NCI-H2107 (cell line): ENCODE data around the gene RNF220.
A peak's percentile ranks its signal among the peaks of the same experiment; 100 is the strongest.

Experiments used
- DNase-seq: peaks from one replicate; lab custom pipeline; 2025; lab: John Stamatoyannopoulos, UW

Gene RNF220

DNA sequence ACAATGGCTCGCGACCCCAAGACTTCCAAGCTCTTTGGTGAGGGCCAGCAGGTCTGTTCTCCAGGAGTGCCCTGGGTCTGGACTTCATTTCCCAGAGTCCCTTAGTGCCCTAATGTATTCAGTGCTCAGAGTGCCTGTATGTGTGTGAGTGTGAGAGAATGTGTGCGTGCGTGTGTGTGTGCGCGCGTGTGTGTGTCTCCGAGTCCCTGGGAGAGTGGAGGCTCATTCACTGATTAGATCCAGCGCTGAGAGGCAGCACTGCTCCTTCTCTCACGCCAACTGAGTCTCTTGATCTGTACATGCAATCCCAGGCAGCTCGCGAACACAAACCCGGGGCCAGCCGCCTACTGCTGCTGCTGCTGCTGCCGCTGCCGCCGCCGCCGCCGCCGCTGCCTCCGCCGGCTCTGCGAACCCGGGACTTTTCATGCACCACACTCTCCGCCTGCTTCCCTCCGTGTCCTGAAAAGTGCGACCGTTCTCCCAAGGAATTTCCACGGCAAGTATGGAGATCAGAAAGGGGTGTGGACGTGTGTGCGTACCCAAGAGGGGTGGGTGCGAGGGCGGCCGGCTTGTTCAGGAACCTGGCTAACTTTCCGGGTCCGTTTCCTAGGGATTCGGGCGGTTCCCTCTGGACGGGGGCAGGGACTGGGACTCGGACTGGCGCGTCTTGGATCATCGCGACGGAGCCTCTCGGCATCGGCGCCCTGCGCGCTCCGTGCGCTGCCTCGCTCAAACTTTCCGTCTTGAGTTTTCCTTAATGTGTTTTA is at the start of gene RNF220:
TSS of gene RNF220 (plus strand) at position 225 of the 767 bp plus-strand sequence.
- peak; percentile 60 for DNase-seq

DNA sequence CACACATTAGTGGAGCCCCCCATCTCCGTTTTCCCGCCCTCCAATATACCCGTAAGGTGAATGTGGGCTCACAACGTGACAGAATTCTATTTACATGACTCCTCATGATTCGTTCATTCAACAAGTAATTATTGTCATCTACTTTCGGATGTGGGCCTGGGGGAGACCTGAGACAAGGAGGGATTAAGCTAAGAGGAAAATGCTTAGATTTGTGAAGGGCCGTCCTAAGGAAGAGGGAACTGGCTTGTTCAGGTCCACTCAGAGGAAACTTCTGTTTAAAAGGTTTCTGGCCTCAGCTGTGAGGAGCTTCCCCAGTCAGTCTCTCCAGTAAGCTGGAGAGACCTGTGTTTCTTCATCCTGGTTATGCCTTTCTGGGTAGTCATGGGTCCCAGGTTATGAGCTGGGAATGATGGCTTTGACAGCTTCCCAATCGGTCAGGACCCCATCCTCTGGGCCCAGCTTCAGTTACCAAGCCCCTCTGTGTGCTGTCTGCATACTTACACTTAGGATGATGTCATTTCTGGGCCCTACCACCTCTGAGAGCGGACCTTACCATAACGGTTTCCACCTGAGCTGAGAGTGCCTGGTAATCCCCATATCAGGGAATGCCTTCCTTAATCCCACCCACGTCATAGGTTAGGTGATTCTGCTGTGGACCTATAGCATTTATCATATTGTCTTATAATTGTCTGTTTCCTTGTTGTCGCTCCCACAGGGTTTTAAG is 49.3 kb upstream of the RNF220 start:
- no peak for DNase-seq

DNA sequence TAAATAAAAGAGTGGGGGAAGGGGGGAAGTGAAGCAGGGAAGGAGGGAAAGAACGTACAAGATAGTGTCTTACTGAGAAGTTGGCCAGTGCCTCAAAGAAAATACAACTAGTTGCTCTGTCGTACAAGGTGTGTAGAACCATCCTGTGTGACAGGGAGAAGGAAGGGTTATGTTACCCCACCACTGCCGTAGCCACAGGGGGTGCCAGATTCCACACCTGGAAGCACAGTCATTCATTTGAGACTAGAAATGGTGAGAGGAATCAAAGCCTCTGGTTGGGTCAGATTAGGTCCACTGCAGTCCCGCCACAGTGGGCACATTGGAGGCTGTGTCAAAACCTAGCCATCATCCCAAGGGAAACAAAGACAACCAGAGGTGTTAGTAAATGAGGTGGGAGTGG is 47.3 kb upstream of the RNF220 start:
- DNase-seq = no peak

DNA sequence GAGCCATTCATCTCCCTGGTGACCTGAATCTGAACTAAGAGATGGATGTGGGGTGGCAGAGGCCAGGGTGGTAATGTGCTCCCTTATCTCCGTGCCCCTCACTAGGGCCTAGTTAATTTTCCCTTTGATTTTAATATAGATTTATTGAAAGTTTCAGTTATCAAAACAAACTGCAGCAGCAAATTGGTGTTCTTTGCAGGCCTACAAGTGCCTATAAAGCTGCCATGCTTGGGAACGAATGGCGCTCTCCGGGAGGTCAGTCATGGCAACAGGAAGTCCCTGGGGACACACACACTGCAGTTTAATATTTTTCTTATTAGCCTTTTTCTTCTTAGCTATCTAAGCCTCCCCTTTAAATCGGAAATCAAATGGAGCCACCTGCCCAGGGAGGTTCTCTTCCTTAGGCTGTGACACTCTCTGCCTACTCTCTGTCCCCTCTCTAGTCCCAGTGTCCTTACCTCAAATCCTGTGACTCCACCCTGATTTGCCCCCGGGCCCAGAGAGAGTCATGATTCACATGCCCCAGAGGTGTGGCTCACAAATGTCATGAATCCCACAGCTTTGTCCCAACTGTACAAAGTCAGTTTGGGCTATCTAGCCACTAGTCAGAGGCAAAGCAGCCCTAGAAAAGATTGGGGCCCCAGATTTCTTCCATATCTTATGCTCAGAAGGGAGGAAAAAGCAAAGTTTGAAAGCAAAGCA is 45.7 kb upstream of the RNF220 start:
- DNase-seq = no peak

DNA sequence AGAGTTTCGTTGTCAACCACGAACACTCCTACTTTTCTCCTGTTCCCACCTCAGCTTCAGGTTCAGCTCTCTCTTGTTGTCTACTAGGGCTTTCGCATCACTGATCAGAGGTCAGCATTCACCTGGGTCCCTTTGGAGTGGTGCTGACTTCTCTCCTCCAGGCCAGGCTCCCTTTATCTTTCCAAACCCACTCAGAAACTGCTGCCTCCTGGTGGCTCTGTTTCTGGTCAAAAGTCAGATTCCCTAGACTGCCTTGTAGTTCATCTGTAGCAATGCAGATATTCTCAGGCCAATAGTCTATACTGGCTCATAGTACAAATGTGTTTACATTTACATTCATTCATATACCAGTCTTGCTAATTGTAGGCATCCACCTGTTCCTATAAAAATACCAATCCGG is 43.6 kb upstream of the RNF220 start:
- DNase-seq = no peak

DNA sequence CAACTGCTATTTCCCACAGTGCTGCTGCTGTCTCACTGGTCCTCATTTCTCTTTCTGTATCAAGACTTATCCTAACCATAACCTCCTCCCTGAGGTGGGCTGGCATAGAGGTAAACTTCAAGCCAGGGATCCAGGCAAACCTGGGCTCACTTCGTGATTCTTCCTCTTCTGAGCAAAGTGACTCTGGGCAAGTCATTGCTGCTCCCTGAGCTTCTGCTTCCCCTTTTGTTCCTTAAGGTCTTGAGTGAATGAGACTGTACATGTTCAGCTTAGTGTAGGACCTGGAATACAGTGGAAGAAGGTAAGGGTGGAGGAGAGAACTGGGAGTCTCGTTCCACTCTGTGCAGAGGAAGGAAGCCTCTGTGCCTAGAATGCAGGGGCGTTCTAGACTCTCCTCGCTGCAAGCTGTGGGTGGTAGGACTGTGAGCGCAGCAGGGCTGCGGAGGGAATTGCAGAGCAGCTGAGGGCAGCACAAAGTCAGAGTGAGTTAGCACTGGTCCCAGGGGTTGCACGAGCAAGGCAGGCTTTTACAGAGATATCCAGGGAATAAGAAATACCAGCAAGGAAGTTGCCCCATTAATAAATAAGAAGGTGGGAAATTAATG is 38.6 kb upstream of the RNF220 start:
- no peak for DNase-seq

DNA sequence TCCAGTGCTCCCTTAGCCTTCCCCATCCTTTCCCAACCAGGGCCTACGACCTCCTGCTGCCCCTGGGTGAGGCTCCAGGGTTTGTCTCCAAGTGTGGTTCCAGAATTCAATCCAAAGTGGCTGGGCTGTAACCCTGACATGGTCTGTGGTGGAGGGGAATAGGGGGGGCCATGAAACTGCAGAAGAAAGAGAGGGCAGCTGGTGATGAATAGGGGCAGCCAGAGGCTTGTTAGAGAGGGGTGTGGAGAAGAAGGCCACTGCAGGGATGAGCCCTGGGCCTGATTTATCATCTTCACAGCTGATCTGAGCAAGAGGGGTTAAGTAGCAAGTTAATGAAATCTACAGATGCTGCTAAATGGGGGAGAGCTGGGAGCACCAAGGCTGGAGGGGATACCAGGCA is 37.1 kb upstream of the RNF220 start:
- DNase-seq = no peak

DNA sequence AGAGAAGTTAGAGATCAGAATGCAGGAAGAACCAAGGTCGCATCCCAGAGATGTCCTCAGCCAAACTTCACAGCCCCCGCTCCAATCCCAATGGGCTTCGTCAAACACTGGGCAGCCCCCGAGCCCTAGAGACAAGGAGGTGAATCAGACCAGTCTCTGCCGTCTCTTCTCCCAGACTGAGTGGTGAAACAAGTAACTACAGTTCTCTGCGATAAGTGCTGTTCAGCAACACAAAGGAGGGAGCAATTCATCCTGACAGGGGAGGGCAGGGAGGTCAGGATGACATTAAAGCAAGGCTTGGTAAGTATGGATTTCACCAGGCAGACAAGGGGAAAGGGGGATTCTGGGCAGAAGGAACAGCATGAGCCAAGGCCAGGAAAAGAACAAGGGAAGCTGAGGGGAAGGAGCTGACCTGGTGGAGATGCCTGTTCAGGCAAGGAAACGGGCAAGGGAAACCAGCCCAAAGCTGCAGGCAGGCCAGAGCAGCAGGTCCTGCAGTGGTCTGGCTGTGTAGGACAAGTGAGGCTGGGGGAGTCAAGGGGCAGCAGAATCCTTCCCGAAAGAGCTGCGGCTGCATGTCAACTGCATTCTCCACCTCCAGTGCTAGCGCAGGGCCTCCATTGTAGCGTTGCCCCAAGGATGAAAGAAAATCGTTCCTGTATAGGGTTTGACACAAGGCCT is 36.4 kb upstream of the RNF220 start:
- no peak for DNase-seq

DNA sequence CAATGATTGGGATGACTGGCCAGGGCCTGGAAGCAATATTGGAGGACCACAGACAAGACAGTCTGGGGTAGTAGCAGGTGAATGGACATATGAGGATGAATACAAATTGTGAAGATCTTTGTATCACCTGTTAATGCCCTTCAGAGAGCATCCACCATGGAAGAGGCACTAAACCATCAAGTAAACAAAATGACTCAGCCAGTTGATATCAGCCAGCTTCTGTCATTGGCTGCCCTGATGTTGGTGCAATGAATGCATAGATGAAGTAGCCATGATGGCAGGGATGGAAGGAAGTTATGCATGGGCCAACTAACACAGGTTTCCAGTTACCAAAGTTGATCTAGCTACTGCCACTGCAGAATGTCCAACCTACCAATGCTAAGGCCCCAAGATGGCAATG is 33.8 kb upstream of the RNF220 start:
- no peak for DNase-seq

DNA sequence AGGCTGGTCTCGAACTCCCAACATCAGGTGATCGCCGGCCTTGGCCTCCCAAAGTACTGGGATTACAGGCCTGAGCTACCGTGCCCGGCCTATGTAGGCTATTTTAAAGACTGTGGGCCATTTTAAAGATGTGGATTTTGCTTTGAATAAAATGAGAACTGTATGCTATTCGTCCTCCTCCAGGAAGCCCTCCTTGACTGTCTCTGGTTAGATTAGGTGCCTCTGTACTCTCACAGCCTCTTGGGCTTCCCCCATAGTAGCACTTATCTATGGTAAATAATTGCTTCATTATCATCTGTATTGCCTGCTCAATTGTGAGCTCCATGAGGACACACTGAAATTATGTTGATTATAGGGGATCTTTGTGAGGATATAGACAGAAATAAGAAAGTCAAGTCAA is 29.5 kb upstream of the RNF220 start:
- DNase-seq = no peak

DNA sequence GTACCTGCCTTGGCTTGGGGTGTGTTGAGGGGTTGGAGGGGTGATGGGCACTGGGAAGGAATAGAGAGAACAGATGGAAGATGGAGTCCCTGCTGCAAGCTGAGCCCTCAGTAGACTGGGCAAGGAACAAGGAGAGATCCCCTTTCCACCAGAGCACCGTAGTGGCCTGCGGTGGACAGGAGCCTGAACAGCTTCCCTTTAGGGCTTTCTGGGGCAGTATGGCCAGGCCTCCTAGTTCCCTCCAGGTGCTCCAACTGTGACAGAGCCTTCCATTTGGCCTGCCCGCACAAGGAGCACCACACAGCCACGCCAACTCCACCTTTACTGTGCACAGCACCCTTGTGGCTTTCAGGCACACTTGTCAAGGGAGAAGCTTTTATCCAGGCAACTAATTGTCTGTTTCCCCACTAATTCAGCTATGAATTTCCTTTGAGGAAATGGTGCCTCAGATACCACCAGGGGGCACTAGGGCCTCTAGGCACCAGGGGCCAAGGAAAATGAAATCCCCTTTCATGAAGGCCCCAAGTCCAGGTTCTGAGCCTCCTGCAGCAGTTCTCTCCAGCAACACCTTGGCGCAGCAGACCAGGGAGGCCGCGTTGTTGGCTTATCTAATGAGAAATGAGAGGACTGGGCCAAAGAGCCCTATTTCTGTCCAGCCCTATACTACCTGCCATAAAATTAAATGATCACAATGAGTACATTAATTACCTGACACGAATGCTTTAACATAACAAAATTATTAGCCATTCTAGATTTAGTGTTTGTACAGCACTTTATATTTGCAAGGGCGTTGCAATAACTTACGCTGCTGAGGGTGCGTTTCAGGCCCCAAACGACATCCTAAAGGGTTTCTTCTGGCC is 26.9 kb upstream of the RNF220 start:
- no peak for DNase-seq

DNA sequence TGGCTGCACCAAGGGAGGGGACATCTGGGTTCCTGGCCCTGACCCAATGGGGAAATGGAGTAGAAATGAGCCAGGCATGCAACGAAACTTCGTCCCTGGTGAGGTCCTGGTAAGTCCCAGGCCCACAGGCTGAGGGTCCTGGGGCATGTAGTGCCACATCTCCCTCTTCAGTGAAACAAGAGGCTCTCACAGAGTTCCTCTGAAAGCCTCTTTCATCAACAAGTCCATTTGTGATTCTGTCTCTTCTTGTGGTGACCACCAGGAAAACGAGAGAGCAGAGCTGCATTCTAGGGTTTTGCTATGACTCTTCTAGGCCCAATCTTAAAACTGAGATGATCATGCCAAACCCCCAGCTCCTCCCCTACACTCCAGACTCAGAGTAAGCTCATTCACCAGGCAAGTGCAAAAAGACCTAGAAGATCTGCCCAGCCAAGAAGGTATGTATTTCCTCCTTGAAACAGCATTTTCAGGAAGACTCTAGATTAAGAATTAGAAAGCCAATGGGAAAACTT is 24.3 kb upstream of the RNF220 start:
- no peak for DNase-seq

DNA sequence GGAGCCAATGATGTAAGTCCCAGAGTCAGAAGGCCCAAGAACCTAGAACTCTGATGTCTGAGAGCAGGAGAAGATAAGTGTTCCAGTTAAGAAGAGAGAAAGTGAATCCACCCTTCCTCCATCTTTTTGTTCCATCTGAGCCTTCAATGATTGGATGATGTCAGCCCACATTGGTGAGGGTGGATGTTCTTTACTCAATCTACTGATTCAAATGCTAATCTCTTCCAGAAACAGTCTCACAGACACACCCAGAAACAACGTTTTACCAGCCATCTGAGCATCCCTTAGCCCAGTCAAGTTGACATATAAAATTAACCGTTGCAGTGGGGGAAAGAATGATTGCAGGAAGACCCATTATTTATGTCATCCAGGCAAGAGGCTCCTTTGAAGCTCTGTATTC is 16.5 kb upstream of the RNF220 start:
- DNase-seq = no peak

DNA sequence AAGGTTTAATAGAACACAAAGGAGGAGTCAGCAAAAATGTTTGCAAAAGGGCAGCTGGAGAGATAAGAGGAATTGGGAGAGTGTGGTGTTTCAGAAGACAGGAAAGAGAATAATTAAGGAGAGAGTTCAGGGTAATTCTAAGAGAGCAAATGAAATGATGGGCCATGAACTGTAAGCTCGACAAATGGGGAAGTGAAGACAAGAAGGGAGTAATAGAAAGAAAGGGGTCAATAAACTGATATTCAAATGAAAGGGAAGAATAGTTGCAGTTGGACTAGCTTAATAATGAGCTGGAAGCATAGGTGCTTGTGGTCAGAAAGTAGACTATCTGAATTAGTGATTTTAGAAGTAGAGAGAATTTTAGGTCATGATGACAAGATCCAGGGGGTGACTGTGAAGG is 15.6 kb upstream of the RNF220 start:
- DNase-seq = no peak

DNA sequence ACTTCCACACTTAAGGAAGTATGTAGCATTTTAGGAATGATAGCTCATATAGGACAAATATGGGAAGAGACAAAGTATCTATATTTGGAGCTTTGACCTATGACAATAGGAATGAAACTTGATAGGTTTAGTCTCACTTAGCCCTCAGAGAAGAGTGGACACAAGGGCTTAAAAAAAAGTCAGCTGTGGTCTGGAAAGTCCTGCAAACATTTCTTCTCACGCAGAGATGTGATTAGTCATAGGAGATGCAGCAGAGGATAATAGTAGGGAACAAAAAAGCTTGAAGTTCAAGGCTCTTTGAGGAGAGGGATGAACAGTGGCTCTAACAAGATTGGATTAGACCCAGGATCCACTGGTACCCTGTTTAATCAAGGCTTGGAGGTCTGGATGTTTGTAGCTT is 14.8 kb upstream of the RNF220 start:
- no peak for DNase-seq

DNA sequence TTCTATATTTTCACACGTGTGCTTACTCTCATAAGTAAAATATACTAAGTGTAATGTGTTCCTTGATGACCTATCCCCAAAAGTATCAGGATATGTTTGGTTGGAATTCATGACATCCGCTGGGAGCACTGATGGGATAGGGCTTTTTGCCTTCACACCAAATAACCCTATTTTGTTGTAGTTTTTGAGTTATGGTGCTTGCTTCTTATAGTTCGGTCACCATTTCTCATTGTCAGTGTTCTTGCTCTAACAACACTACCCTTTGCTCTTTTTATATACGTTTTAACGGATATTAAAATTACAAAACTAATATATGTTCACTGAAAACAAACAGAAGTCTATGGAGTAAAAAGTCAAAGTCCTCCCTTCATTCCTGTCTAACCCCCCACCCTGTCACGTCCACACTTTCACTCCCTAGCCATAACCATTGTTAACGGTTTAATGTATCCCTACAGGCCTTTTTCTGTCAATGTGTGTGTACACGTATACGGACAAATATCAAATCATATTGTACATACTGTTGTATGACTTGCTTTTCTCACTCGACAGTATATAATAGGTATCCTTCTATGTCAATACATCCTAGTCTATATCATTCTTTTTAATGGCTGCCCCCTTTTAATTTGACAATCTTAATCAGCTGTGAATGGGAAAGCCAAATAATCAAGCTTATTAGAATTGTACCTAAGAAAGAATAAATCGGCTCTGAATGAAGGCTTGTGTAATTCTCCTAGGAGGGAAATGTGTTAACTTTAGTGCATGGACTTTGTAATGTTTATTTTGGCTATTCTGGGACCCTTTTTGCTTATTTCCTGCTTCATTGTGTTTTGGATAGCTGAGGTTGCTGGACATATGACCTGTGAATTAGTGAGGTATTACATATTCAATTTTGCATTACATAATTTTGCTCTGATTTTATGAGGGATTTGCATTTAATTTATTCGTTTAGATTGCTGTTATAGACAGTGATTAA is 3.5 kb upstream of the RNF220 start:
- no peak for DNase-seq

DNA sequence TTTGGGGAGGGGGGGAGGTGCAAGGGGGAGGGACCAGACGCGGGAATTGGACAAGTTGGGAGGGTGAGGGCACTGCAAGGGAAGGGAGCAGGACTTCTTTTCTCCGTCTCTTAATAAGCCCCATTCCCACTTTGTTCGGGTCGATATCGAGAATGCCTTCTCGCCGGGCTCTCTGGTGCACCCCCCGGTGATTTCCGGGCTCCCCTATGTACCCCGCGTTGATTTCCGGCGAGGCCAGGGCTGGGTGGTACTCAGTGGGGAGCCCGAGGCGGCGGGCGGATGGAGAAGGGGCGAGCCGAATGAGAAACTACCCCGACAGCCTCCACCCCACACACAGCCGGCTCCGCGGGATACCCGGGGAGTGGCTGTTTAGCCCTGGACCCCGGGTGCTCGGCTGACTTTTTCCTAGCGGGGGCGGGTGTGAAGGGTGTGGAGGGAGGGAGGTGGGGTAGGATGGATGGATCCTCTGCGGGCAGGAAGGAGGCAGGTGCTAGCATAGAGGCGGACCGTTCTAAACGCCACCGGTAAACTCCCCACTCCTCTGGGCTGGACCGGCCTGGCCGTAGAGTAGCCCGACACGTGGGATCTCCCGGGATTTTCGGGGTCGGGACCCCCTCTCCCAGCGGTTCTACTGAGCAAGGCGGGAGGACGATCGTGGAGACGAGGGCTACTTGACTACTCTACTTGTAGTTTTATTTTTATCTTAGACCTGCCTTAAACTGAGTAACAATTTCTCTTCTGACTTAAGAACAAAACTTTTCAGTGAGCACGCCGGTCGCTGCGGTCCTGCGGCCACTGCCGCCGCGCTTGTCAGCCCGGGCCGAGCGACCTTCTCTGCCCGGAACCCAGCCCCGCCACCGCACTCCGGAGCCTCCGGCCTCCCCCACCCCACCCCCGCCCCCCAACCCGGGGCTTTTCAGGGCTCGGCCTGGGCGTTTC is 1.0 kb downstream of the RNF220 start:
- DNase-seq = no peak

DNA sequence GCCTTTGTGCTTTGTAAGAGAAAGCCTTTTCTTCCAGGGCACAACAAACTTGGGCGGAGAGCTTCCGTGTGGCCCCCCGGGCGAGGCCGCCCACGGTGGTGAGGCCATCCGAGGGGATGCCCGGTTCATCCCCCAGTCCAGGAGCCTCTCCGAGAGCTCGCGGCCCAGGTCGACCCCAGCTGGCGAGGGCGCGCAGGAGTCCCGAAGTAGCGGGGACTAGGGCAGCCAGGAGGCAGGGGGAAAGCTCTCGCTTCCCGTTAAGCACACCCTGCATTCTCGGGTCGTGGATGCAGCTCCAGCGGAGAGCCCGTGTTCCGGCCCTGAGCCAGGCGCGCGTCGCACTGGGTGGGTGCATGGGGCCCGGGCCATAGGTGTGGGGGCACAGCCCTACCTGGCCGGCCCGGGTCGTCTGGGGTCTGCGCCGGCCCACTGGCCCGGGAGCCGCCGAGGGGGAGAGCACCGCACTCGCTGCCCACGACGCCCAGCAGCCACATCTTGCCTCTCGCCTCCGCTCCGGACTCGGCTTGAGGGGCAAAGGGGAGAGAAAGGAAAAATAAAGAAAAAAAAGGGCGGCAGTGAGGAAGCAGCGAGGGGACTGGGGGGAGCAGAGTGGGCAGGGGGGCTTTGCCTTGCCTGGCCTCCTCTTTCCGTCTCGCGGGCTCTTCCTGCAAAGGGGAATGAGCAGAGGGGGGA is 1.8 kb downstream of the RNF220 start:
- DNase-seq = no peak
